GM19193 (cell line): ENCODE results near the gene MAP1B.

Source experiments
- POLR2A ChIP-seq: IDR thresholded peaks from 4 replicates; pipeline ENCODE4 v1.6.1; 2011; ENCODE audit not compliant: insufficient read depth, insufficient read length; ENCODE audit errors: extremely low read depth

Gene MAP1B

DNA sequence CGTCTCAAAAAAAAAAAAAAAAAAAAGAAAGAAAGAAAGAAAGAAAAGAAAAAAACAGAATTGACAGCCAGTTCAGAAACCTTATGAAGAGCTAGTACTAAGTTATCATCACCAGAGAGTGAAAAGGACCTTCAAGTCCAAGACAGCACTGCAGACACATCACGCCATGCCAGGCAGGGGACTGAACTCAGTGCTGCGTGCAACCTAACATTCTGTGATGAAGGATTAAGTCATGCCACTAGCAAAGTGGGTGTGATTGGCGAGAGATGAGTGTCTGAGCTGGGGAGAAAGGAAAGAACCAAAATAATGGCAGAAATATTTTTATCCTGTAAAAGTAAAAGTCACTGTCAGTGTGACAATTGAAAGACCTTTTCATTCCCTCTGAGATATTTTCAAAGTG is 54.7 kb downstream of the MAP1B start:
- TF ChIP-seq POLR2A: no peak

DNA sequence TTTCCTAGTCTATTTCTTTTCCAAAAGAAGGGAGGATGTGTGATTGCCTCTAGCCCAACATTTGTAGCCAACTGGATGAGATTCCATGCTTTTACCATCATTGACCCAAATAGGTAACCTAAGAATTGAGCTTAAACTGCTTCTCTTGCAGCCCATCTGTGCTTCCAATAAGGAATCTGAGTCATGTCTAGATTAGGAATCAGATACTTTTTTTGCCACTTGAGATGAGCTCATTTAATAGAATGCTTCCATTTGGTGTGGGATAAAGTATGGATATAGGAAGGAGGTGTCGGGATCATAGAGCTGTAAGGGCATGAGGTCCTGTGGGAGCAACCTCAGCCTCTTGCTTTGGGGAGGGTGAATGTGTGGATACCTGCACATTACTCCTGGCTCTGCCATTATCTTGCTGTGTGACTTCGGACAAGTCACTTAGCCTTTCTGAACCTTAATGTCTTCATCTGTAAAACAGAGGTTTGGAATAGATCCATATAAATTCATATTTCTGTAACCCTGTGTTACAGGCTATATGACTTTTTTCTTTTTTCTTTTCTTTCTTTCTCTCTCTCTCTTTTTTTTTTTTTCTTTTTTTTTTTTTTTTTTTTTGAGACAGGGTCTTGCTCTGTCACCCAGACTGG is 56.2 kb downstream of the MAP1B start:
- no peak for TF ChIP-seq POLR2A

DNA sequence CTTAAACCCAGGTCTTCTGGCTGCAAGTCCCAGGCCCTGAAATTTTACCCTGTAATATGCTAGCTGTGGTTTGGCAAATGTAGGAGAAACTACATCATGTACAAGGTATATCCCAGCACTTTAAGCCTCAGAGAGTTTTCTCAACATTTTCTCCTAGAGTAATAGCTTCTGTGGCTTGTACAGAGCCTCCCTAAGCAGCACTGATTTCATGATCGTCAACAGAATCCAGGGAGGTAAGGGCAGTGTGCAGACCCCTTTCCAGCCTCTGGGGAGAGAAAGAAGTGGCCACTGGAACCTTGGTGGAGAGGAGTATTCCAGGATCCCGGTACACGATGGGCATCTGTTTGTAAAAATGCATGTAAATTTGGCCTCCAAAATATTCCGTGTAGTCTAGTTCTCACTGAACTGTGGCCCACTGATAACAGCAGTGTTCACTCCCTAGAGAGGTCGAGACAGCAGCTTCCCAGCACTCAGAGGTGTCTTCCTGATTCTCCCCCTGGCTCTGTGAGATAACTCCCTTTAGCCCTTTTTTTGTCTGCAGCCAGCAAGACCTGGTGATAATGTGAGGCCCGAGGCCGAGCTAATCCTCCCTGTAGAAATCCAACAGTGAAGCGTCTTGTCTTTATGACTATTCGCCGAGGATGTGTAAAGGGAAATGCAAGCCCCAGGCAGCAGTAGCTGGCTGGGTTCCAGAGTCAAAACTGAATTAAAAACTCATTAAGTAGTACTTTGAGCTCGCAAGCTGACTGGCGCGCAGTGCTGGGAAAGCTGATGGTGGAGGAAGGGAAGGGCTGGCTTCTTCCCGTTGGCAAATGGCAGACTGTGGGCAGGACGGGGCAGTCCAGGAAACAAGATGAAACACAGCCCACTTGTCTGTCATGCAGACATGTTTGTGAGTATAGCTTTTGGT is 59.0 kb downstream of the MAP1B start:
- TF ChIP-seq POLR2A: no peak

DNA sequence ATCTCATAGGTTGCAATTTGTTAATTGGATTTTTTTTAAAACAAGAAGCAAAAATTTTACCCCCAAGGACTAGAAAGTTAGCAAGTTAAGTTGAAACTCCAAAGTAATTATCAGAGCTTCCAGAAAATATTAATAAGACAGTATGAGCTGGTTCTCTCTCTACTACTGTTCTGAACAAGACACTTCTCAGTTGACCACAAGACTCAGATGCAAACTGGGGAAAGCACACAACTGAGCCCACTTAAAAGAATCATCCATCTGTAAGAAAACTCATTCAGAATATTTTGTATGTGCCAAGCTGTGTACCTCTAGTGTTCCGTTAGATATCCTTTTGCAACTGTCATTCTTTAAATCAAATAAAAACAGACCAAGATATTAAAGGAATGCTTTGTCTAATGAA is 60.0 kb downstream of the MAP1B start:
- no peak for TF ChIP-seq POLR2A

DNA sequence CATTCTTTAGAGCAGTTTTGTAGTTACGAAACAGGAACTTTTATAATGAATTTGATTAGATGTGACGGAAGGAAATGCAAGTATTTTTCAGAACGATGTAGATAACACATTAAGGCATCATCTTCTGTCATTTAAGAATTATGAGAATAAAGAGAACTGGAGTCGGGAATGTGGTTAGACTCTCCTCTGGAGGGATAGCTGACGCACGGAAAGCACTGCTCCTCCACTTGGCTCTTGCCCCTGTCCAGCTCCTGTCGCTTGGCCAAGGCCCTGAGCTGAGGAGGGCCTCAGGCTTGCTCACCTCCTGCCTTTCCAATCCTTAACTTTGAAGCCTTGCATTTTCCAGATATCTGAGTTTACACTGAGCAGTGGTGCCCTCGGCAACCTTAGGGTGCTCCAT is 60.5 kb downstream of the MAP1B start:
- TF ChIP-seq POLR2A: no peak

GRCh38 chr5:72170101-72170500 is 62.8 kb downstream of the MAP1B start:
- no peak for TF ChIP-seq POLR2A

DNA sequence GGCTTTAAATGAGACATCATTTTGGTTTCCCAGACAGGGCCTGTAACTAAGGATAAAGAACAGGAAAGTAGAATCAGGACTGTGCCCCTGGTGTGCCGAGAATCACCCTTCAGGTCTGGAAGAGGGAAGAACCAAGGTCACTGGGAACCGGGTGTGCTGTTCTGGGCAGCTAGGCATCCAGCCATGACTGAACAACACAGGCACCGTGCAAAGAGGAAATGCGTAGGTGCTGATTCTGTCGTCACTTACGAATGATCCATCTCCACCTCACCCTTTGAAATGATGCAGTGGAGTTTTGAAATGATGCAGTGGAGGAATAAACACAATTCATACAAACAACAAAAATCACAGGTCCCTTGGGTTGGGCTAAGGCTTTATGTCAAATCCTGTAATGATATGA is 64.4 kb downstream of the MAP1B start:
- TF ChIP-seq POLR2A: no peak

DNA sequence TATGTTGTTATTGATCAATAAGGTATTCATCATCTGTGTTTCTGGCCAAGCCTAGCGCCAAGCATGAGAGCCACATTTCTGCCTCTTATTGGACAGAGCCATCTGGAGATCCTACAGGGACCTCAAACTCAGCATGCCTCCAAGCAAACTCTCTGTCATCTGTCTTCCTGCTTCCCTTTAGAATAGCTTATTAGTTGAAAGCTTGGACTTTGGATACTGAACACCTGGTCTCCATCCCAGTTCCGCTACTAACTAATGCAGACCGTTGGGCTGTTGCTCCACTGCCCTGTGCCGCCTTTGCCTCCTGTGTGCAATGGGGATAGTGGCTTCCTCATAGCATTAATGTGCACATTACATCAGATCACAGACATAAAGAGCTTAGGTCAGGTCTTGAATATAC is 65.5 kb downstream of the MAP1B start:
- no peak for TF ChIP-seq POLR2A

- no peak for TF ChIP-seq POLR2A
These were observed 70.3 kb downstream of the MAP1B start for GRCh38 chr5:72177538-72177937.

- no peak for TF ChIP-seq POLR2A
These were observed 71.9 kb downstream of the MAP1B start for GRCh38 chr5:72179028-72179815.

DNA sequence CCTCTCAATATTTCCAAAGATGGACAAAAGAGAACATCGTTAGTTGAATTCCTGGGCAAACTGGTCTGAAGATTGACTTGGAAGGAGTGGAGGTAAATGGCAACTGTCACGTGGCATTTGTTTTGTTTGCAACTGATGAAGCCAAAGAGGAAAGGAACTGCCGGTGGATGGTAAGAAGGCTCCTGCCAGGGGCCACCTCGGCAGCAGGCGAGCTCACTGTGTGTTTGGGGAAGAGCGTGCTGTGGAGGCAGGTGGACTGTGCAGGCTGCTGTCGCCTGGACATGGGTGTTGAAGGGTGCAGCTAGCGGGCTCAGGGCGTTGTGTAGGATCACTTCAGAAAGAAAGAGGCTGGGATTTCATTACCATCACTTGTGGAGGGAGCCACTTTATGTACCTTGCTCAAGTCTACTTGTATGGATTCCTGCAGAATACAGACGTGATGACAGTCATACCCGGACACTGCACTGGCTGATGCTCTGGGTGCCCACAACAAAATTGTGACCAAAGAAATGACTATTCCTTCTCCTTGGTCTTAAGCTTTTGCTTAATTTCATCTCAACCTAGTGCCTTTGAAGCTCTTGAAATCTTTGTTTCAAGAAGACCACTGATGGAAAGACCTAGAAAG is 72.7 kb downstream of the MAP1B start:
- no peak for TF ChIP-seq POLR2A

- no peak for TF ChIP-seq POLR2A
These were observed 73.7 kb downstream of the MAP1B start for GRCh38 chr5:72180925-72181324.

DNA sequence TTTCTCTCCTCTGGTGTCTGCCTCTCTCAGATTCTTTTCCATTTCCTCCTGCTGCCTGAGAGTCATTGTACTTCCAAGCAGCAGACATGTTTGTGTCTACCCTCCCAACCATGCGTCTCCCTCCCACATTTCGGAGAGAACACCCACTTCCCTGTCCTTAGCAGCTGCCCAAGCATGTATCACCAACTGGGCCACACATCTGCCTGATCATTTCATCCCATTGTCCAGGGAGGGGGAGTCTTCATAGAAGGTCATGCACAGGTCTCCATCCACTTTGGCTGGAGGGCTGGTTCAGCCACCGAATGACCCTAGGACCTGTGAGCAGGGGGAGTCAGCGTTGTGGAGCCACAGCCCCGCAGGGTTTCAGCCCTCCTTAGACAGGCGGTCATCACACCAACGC is 75.4 kb downstream of the MAP1B start:
- no peak for TF ChIP-seq POLR2A

GRCh38 chr5:72183101-72183520 is 75.8 kb downstream of the MAP1B start:
- no peak for TF ChIP-seq POLR2A

GRCh38 chr5:72184408-72184807 is 77.1 kb downstream of the MAP1B start:
- TF ChIP-seq POLR2A: no peak

- no peak for TF ChIP-seq POLR2A
These were observed 78.4 kb downstream of the MAP1B start for GRCh38 chr5:72185496-72186329.
